Lower leg skin (tissue), 3 donors: ENCODE data around the gene DHRS4L2.
"Not testable (repeated sequence)": the region's sequence is repeated elsewhere in the genome, so short reads cannot be mapped to it uniquely, and the experiment has no call there.

Source experiments
- POLR2A ChIP-seq, 2 donors: fragments of 450-650 bp; IDR thresholded peaks; one replicate each; pipeline ENCODE4 v1.6.1; 2016 to 2017; ENCODE audit warnings: antibody characterized with exemption in 2 of 2, mild to moderate bottlenecking in 1 of 2, moderate library complexity in 1 of 2
- TF ChIP-seq, protein P1 (sequence below), 3 donors: fragments of 450-650 bp; IDR thresholded peaks; one replicate each; pipeline ENCODE4 v1.5.1; 2016; ENCODE audit warnings: antibody characterized with exemption in 3 of 3, mild to moderate bottlenecking in 3 of 3, moderate library complexity in 2 of 3

- TF ChIP-seq, protein P1, sequence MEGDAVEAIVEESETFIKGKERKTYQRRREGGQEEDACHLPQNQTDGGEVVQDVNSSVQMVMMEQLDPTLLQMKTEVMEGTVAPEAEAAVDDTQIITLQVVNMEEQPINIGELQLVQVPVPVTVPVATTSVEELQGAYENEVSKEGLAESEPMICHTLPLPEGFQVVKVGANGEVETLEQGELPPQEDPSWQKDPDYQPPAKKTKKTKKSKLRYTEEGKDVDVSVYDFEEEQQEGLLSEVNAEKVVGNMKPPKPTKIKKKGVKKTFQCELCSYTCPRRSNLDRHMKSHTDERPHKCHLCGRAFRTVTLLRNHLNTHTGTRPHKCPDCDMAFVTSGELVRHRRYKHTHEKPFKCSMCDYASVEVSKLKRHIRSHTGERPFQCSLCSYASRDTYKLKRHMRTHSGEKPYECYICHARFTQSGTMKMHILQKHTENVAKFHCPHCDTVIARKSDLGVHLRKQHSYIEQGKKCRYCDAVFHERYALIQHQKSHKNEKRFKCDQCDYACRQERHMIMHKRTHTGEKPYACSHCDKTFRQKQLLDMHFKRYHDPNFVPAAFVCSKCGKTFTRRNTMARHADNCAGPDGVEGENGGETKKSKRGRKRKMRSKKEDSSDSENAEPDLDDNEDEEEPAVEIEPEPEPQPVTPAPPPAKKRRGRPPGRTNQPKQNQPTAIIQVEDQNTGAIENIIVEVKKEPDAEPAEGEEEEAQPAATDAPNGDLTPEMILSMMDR (IDR thresholded peaks at IDR 0.05), result not testable (repeated sequence)
- TF ChIP-seq POLR2A (IDR thresholded peaks at IDR 0.05), result not testable (repeated sequence)
These were observed 30.2 kb downstream of the DHRS4L2 start for GRCh38 chr14:24018978-24019377.
